HPDE6-E6E7 (cell line): ENCODE measurements around the gene LHCGR.

Experiments
- DNase-seq: peaks from one replicate; pipeline ENCODE4 v3.0.0; 2011; ENCODE audit warnings: missing footprints; ENCODE audit errors: extremely low spot score

The LHCGR gene

DNA sequence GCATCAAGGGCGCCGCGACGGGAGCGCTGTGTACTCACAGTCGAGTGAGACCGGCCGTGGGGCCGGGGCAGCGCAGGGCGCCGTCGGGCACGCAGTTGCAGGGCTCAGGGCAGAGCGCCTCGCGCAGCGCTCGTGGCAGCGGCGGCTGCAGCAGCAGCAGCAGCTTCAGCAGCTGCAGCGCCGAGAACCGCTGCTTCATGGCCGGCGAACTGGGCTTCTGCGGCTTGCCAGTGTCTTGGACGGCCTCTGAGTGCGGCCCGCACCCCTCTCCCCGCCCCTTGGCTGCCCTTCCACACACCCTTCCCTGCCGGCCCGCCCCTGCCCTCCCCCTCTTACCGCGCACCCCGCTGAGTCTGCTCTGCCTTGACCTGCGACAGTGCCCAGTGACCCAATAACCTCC is at the start of gene LHCGR:
LHCGR (minus strand) TSS at position 252 of the 400 bp plus-strand sequence; CDS start at position 199, 53 bp downstream.
- DNase-seq, result no peak

DNA sequence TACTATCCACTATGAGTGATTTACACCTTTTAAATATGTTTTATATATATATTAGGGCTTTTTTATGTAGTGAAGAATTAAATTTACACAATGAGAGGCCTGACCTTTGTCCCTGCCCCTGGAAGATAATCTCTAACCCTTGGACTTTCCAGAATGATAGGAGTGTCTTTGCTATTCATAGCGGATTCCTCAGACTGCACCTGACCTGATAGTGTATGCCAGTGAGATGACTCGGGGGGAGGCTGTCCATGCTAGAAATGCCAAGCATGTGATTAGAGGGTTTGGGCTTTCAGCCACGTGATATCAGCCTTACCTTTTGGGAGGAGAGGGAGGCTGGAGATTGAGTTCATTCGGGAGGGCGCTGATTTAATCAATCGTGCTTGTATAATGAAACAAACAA is 44.1 kb upstream of the LHCGR start:
- DNase-seq, result no peak

DNA sequence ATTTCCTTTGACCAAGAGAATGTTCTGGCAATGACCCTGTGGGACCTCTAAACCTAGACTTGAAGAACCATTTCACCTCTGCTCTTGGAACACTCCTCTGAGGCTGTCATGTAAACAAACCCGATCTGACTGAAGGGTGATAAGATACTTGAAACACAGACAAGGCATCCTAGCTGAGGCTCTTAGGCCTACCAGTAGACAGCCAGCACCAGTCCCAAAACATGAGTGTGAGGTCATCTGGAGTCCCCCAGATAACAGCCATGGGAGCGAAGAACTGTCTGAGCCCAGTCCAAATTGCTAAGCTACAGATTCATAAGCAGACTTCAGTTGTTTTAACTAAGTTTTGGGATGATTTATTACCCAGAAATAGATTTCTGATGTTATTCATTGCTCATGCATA is 39.5 kb upstream of the LHCGR start:
- DNase-seq, result no peak

DNA sequence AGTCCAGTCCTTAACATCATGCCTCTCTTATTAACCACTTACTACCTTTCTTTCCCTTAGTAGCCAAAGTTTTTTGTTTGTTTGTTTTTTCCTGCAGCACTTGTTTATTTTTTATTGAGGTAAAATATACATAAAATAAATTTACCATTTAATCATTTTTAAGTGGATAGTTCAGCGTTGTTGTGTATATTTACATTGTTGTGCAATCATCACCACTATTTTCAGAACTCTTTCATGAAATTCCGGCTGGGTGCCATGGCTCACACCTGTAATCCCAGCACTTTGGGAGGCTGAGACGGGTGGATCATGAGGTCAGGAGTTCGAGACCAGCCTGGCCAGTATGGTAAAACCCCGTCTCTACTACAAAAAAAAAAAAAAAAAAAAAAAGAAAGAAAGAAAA is 38.1 kb upstream of the LHCGR start:
- no peak for DNase-seq

DNA sequence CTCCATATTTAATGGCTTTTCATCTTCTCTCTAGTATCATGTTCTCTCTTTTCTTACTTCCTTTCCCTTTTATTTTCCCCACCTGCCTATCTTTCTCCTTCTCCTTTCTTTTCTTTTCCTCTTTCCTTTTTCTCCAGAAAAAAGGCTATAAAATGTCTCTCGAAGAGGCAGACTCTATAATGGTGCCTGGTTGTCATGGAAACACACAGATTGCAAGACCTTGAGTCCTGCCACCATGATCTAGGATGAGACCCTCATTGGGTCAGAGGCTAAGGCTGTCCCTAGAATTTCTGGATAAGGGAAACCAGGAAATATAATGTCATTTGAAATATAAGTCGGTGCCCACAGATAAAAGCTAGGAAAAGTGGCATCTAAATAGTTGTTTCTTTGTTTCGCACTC is 36.5 kb upstream of the LHCGR start:
- DNase-seq, result no peak

DNA sequence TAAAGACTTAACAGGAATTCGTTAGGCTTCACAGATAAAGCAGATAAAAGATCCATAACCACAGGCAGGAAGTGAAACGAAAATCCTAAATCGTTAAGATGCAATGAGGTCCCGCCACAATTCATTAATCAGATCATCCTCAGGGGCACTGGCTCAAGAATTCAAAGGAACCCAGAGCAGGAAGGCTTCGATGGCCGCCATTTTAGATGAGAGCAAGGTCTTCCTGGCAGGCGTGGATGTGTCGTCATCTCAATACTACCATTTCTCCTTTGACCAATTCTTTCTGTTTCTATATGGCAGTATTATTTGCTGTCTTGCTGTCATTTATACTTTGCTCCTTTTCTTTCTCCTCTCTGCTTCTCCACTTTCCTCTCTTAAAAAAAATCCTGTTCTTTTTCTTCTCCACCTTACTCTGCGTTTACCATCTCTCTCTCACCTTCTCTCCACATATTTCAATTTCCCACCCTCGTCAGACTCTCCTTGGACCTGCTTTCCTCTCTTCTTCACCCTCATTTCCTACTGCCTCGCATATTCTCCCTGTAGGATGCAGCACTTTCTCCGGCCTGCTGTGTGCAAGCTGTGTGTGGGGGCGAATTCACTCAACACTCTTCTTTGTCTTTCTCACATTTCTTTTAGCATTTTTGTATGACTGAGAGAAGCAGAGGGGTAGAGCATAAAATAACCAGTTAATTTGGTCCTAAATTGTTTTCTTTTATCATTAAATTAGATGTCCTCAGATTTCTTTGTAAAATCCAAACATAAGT is 35.1 kb upstream of the LHCGR start:
- no peak for DNase-seq

DNA sequence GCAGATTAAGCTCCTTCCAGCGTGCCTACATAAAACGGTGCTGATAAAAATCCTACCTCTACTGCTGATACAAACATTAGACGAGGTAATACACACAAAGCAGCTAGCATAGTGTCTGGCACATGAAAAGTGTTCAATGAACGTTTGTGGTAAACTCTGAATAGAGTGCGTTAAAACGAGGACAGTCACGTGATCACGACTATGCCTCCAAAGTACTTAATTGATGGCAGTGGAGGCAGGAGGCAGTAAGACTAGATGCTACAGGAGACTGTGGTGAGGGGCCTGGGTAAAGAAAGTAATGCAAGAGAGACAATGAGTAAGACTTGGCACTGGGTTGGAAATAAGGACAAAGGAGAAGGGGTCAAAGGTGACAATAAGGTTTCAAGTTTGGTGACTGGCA is 32.1 kb upstream of the LHCGR start:
- no peak for DNase-seq

DNA sequence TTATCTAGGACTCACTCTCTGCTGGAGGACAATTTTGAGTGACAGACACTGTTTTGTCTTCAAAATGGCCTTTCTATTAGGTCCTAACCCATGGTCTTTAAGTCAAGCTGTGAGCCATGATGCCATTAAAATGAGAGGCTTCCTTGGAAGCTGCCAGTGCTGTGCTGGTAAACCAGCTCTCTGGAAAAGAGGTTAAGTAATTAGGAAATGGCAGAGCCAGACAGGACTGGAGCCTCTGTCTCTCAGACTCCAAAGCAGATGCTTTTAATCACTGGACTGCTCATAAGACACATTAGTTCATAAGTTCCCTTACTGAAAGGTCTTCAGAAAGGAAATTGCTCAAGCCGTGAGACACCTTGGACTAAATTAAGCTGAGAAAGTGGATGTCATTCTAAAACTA is 25.8 kb upstream of the LHCGR start:
- no peak for DNase-seq

DNA sequence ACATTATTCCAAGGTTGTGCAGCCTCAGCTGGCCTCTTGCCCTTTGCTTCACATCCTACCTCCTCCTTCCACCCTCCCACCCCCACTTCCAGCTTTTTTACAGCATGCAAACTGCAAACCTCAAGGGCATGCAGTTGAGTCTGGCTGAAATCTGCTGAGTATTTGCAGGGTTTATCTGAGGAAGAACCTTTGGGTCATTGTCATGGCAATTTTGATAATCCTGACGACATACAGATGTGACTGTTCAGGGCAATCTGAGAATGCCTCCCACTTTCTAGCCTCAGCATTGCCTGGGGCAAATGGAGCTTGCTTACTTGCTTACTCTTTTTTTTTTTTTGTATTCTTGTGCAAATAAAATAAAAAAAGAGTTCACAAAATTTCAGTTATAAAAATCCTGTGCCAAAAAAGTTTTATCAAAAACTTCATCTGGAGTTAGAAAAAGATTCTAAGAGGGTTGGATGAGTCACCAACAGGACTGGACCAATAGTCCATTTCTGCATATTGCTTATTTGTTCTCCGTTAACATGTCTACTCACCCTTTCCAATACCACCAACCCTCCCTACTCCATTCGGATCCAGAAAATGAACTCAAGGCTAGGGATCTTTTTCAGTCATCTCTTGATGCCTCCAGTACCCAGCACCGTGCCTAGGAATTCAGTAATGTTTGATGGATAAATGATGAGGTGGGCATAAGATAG is 23.6 kb upstream of the LHCGR start:
- no peak for DNase-seq

DNA sequence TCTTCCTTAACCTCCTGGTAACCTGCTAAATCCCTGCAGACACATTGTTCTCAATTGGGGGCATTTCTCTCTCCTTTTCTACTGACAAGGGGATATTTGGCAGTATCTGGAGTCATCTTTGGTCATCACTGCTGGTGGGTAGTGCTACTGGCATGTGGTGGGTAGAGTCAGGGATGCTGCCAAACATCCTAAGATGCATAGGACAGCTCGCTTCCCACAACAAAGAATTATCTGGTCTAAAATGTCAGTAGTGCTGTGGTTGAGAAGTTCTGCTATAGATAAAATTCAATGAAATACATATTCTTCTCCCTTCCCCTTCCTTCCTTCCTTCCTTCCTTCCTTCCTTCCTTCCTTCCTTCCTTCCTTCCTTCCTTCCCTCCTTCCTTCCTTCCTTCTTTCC is 18.7 kb upstream of the LHCGR start:
- no peak for DNase-seq

DNA sequence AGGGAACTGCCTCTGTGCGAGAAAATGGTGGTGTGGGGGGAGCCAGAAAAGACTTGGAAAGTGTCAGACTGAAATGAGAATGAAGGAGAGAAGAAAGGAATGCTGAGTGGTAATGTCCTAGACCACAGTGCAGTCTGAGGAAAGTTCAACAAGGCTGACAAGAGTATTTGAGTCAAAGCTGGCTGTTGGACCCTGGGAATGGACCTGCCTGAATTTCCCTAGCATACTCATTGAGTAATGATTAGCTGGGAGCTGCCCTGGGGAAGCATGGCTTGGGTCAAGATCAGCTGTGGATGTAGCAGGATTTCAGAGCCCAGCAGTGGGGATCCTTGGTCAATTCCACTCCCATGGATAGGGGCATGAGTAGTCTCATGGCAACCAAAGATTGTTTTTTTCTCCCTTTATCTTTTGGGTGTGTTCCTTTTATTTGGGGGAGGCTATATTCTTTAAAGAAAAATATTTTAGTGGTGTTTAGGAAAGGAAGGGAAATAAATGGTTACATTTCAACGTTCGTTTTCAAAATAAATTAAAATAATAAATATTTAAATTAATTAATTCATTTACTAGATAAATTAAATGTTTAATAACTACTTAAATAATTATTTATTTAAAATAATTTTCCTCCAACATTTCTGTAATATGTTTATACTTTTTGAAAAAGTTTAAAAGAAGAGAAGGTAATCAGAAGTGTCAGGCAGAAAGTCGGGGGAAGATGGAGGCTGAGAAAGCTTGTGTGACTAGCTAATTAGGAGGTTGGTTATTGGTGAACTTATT is 15.9 kb upstream of the LHCGR start:
- no peak for DNase-seq

DNA sequence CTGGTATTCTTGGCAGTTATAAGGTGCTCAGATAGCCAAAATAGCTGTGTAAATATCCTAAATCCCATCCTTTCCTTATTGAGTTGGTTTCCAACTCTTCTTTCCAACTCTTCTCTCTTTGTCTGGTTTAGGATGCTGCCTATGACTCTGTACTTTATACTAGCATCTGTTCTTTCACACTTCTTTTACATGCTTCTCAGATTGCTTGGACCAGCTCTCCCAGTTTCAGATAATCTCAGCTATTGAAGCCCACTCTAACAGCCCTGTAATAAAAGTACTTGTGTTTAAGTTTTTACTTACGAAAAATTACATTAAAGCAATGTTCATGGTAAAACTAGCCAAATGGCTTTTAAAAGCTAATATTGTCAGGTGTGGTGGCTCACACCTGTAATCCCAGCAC is 14.7 kb upstream of the LHCGR start:
- no peak for DNase-seq

DNA sequence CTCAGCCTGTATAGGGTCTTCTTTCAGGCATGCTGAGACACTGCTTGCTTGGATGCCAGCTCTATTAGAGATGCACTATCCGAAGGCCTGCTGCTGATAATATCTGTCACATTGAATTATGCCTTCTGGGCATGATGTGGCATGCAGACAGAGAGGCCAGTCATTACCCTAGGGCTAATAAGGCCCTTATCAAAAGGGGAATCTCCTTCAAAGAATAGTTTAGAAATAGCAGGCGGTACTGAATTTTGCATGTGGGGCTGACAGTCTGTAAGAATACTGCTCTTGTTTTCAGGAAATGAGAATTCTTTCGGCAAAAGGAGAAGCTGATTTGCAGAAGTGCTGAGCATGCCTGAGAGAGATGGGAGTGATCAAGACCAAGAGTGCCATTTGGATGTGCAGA is 13.1 kb upstream of the LHCGR start:
- DNase-seq, result no peak

DNA sequence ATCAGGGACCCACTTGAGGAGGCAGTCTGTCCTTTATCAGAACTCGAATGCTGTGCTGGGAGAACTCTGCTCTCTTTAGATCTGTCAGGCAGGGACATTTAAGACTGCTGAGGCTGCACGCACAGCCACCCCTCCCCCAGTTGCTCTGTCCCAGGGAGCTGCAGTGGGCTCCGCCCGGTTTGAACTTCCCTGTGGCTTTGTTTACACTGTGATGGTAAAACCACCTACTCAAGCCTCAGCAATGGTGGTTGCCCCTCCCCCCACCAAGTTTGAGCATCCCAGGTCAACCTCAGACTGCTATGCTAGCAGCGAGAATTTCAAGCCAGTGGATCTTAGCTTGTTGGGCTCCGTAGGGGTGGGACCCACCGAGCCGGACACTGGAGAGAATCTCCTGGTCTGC is 11.8 kb upstream of the LHCGR start:
- DNase-seq, result no peak

DNA sequence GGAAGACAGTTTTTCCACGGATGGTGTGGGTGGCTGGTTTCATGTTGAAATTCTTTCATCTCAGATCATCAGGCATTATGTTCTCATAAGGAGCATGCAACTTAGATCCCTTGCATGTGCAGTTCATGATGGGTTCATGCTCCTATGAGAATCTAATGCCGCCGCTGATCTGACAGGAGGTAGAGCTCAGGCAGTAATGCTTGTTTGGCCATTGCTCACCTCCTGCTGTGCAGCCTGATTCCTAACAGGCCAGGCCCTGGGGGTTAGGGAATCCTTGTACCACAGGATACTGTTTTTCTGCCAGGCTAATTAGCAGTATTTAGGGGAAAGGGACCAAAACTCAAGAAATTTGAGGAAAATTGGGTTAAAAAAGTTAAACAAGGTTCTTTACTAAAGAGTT is 5.3 kb upstream of the LHCGR start:
- DNase-seq, result no peak

DNA sequence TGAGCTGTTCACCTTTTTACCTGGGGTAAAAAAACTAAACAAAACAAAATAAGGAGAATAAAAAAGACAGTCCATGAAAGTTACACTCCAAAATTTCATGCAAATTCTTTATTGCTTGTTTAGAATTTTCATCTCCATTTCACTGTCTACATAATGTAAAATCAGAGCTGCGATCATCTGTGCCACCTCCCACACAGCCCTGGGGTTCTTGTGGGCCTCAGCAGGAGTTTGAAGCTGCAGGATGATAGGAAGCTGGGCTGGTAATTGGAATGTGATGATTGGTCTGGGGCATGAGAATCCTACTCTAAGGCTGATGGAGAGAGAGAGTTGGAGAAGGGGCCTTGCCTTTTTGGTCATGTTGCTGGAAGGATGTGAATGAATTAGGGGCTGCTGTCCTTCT is 4.2 kb upstream of the LHCGR start:
- no peak for DNase-seq

DNA sequence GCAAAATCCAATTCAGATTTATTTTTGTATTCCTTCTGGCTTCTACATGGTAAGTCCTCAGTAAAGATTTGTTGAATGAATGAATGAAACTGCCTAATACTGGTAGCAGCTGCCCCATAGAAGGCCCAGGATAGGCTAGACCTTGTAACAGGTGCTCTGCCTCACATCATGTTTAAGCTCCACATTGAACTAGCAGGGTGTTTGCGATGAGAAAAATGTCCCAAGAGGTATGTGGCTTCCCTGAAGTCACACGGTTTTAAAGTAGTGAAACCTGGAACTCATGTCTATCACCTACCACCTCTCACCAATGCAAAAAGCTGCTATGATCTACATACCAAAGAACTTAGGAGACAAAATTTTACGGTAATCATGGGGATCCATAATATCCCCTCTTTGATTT is 765 bp upstream of the LHCGR start:
- DNase-seq, result no peak

DNA sequence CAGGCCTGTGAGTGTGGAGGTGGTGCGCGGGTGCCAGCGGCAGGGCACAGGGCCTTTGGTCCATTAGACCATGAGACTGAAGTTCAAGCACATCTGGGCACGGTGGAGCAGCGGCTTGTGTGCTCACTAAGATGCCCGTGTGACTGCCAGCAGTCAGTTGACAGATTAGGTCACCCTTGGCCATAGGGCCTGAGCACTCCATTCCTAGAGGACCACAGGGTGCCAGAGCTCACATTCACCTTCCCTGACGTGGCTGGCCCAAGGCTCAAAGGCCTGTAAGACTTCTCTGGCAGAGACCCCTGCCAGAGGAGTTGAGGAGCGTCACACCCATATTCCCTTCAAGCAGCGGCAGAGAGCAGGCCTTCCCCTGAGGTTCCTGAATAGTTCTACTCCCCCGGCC is 650 bp downstream of the LHCGR start:
- no peak for DNase-seq

DNA sequence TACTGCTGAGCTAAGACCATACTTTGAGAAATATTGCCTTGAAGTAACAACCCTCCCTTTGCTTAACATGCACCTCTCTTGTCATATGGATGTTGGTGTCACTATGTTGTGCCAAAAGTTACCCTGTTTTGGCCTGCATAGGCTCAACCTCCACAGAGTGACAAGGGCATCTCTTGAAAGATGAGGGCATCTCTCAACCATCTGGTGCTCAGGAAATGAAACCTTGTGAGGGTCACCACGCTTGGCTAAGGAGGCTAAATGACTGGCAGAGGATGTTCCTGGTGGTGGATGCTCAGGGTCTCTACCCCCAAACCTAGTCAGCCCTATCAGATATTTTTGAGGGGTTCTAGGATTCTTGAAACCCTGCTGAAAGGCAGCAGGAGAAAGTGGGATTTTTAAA is 2.3 kb downstream of the LHCGR start:
- no peak for DNase-seq

DNA sequence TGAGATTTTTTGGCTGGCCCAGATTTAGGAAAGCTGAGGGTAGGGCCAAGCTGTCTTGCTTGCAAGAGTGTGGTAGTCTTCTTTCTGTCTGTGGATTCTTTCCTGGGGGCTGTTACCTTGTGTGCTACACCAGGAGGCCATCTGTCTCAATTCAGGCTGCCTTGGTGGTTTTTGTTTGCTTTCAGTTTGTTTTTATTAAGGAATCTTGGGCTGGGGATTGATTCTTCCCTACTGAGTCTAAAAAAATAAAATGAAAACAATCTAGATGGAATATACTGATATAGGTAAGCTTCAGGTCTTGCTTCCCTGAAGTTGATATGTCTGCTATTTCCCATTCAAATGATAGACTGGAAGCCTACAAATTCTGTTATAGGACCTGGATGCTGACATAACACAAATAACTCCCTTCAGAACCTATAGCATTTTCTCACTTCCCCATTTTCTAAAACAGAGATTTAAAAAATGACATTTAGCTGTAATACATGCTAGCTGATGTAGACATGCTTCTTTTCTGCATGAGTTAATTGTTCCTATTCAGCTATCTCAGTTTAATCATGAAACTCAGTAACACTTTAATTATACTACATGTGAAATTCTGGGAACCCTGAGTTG is 5.3 kb downstream of the LHCGR start:
- DNase-seq, result no peak

DNA sequence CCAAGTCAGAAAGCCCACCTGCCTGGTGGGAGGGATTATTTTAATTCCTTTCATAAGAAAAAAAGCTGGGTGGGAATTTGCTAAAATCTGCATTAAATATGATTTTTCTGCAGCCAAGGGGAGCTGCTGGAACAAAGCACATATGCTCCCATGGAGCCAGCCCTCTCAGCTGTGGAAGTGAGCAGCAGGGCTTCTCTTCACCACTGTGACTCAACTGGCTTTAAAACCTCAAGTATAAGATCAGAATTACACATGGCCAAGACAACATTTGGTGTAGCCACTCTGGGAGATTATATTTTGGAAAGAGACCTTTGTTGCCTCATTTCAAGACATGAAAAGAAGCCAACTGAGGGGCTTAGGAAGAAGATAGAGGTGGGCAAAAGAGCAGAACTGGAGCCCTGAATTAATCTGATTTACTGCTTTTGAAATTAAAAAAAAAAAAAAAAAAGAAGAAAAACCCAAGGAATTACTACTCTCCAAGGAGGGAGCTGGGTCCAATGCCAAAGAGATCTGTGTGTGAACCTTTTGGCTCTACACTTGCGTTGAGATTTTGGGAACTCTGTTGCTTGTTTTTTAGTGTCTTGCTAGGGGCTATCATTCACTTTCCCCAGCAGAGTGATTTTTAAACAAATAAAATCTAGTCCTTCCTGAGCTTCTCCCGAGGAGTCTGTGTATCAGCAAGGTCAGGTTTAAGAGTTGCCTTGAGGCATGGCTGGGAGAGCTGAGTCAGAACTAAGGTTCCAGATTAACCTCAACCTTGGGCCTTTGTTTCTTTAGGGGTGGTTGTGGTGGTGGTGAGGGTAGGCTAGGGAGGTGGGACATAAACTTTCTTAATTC is 6.0 kb downstream of the LHCGR start:
- DNase-seq, result no peak

DNA sequence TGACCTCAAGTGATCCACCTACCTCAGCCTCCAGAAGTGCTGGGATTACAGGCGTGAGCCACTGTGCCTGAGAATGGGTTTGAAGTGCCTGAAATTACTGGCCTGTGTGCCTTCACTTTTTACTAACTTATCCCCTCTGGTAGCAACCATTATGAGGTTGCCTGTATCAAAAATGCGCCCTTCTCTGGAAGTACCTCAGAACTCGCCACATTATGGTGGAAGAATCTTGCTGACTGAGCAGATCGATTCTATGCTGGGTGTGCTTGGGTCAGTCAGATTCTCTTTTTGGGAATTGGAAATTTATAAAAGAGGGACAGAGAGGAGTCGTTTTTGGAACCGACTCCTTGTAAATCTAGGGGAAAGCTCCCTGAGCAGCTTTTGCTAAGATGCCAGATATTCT is 8.2 kb downstream of the LHCGR start:
- no peak for DNase-seq
